HG02840 (cell line): ENCODE measurements around the gene PAQR6.
"Not testable (repeated sequence)": the region's sequence is repeated elsewhere in the genome, so short reads cannot be mapped to it uniquely, and the experiment has no call there.

Experiments
- ATAC-seq: cut with Tn5 transposase; IDR thresholded peaks from one replicate; pipeline ENCODE4 v1.9.1; 2021; ENCODE audit warnings: mild to moderate bottlenecking, moderate library complexity, moderate number of reproducible peaks; ENCODE audit not compliant: unreplicated experiment, low FRiP score

PAQR6 gene

GRCh38 chr1:156233426-156234127, 14.3 kb downstream of the PAQR6 start:
- ATAC-seq = no peak

- no peak for ATAC-seq
Measured at GRCh38 chr1:156232201-156232894, 15.5 kb downstream of the PAQR6 start.

- ATAC-seq = no peak
Measured at GRCh38 chr1:156230473-156230837, 17.4 kb downstream of the PAQR6 start.

GRCh38 chr1:156229809-156230472, 17.9 kb downstream of the PAQR6 start:
- ATAC-seq = no peak

- no peak for ATAC-seq
Measured at GRCh38 chr1:156228501-156228900, 19.4 kb downstream of the PAQR6 start.

GRCh38 chr1:156226782-156227181, 21.1 kb downstream of the PAQR6 start:
- ATAC-seq = no peak

- ATAC-seq = peak; percentile 74
Measured at GRCh38 chr1:156226116-156226538, 21.7 kb downstream of the PAQR6 start.

- no peak for ATAC-seq
Measured at GRCh38 chr1:156225677-156226014, 22.2 kb downstream of the PAQR6 start.

GRCh38 chr1:156221986-156222692, 25.7 kb downstream of the PAQR6 start:
- no peak for ATAC-seq

- no peak for ATAC-seq
Measured at GRCh38 chr1:156220226-156220625, 27.6 kb downstream of the PAQR6 start.

- ATAC-seq = no peak
Measured at GRCh38 chr1:156217871-156218270, 30.0 kb downstream of the PAQR6 start.

GRCh38 chr1:156216361-156217086, 31.3 kb downstream of the PAQR6 start:
- not testable (repeated sequence) for ATAC-seq

GRCh38 chr1:156214024-156214748, 33.7 kb downstream of the PAQR6 start:
- ATAC-seq = no peak

GRCh38 chr1:156213644-156213966, 34.3 kb downstream of the PAQR6 start:
- ATAC-seq = no peak

- ATAC-seq = peak; percentile 89
Measured at GRCh38 chr1:156212833-156213643, 34.8 kb downstream of the PAQR6 start, which contains the start of gene PMF1. TSS of gene PMF1 (plus strand) at chr1:156213007. CDS start at chr1:156213016, 9 bp downstream.

GRCh38 chr1:156212130-156212529, 35.7 kb downstream of the PAQR6 start:
- no peak for ATAC-seq

GRCh38 chr1:156211243-156211642, 36.6 kb downstream of the PAQR6 start:
- no peak for ATAC-seq

- ATAC-seq = no peak
Measured at GRCh38 chr1:156204686-156205085, 43.2 kb downstream of the PAQR6 start.

- no peak for ATAC-seq
Measured at GRCh38 chr1:156203331-156203730, 44.5 kb downstream of the PAQR6 start.
